GM12873 (cell line): ENCODE data around the gene KIFAP3.

ENCODE experiments used
- TF ChIP-seq, protein P1 (sequence below): IDR thresholded peaks from 2 replicates; pipeline ENCODE4 v1.5.1; 2012; ENCODE audit warnings: low read depth, mild to moderate bottlenecking, moderate library complexity, low read length, control low read depth; ENCODE audit not compliant: insufficient read depth; ENCODE audit errors: missing control alignments

KIFAP3 gene

DNA sequence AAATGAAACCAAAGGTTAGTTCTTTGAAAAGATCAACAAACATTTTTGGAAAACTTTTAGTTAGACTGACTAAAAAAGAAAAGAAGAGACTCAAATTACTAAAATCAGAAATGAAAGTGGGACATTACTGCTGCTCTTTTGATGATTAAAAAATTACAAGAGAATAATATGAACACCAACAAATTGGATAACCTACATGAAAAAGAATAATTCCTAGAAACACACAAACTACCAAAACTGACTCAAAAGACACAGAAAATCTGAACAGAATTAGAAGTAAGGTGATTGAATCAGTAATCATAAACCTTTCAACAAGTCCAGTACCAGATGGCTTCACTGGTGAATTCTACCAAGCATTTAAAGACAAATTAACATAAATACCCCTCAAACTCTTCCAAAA, 5.6 kb downstream of the KIFAP3 start:
- TF ChIP-seq, protein P1, sequence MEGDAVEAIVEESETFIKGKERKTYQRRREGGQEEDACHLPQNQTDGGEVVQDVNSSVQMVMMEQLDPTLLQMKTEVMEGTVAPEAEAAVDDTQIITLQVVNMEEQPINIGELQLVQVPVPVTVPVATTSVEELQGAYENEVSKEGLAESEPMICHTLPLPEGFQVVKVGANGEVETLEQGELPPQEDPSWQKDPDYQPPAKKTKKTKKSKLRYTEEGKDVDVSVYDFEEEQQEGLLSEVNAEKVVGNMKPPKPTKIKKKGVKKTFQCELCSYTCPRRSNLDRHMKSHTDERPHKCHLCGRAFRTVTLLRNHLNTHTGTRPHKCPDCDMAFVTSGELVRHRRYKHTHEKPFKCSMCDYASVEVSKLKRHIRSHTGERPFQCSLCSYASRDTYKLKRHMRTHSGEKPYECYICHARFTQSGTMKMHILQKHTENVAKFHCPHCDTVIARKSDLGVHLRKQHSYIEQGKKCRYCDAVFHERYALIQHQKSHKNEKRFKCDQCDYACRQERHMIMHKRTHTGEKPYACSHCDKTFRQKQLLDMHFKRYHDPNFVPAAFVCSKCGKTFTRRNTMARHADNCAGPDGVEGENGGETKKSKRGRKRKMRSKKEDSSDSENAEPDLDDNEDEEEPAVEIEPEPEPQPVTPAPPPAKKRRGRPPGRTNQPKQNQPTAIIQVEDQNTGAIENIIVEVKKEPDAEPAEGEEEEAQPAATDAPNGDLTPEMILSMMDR = no peak

- TF ChIP-seq, protein P1 = no peak
Measured at GRCh38 chr1:170067253-170067819, 7.2 kb downstream of the KIFAP3 start.

- TF ChIP-seq, protein P1 = no peak
Measured at GRCh38 chr1:170064821-170065220, 9.7 kb downstream of the KIFAP3 start.

DNA sequence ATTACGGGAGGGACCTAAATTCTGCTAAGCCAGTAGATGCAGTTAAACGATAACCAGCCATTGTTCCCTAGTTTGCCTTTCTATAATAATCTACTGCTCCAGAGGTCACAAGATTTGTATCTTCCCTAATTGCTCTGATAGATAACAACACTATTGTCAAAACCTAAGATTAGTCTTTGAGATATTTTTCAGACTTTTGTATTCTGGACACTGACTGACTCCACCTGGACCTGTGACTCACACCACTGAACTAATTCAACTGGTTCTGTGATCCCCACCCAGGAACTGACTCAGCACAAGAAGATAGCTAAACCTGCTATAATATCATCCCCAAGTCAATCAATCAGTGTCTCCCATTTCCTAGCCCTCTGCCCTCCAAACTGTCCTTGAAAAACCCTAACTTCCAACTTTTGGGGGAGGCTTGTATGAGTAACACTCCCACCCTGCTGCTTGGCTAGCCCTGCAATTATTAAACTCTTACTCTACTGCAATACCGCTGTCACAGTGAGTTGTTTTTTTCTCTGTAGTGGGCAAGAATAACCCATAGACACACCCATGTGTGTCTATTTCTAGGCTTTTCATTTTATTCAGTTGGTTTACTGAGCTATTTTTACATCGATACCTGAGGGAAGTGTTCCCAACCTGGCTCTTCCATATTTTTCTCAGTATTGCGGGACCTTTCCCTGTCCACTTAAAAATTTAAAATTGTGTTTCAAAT, 11.2 kb downstream of the KIFAP3 start:
- TF ChIP-seq, protein P1 = no peak

DNA sequence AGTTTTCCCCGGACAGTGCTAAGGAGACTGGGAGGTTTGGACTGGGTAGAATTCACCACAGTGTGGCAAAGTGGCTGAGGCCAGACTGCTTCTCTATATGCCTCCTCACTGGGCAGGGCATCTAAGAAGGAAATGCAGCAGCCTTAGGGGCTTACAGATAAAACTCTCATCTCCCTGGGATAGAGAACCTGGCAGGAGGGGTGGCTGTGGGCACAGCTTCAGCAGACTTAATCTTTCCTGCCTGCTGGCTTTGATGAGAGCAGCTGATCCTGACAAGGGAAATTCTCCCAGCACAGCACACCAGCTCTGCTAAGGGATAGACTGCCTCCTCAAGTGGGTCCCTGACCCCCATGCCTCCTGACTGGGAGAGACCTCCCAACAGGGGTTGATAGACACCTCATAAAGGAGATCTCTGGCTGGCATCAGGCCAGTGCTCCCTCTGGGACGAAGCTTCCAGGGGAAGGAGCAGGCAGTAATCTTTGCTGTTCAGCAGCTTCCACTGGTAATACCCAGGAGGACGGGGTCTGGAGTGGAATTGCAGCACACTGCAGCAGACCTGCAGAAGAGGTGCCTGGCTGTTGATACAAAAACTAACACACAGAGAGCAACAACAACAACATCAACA, 25.2 kb downstream of the KIFAP3 start:
- TF ChIP-seq, protein P1 = no peak

- TF ChIP-seq, protein P1 = no peak
Measured at GRCh38 chr1:170048515-170048914, 26.0 kb downstream of the KIFAP3 start.

DNA sequence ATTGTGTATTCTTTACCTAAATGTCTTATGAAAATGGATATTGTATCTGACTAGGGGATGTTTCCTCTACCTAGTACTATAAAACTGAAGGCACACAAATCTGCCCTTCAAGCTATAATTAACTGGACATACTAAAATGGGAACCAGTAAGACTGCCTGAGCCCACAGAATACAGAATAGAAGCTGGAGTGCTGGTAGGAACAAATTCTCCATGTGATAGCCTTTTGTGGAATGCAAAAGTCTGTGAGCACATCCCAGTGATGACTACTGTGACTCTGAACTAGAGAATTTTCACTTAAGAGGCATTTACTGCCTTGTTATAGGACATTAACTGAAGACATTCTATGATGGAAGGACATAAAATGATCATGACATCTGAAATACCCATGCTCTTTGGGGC, 30.3 kb downstream of the KIFAP3 start:
- TF ChIP-seq, protein P1 = no peak
